Measurements from ENCODE around the gene KIAA1755.

- TF ChIP-seq CTCF (IDR thresholded peaks at IDR 0.05; ENCODE audit: poor library complexity, severe bottlenecking) (no peak), EZH2 (IDR thresholded peaks at IDR 0.05; ENCODE audit: borderline replicate concordance, insufficient read depth, low read length, poor library complexity, severe bottlenecking) (no peak), RAD21 (conservative IDR thresholded peaks at IDR 0.05) (no peak)
Observed at GRCh38 chr20:38224531-38224930, 36.0 kb downstream of the KIAA1755 start.

All from neural cell (in vitro differentiated cells).